Measurements from ENCODE around the gene ACP2.
"Not testable (repeated sequence)": the region's sequence is repeated elsewhere in the genome, so short reads cannot be mapped to it uniquely, and the experiment has no call there.

ACP2 gene

GRCh38 chr11:47204637-47204989 is 44.0 kb downstream of the ACP2 start:
- DNase-seq (ENCODE audit: low read depth in 2 of 2), result no peak

DNA sequence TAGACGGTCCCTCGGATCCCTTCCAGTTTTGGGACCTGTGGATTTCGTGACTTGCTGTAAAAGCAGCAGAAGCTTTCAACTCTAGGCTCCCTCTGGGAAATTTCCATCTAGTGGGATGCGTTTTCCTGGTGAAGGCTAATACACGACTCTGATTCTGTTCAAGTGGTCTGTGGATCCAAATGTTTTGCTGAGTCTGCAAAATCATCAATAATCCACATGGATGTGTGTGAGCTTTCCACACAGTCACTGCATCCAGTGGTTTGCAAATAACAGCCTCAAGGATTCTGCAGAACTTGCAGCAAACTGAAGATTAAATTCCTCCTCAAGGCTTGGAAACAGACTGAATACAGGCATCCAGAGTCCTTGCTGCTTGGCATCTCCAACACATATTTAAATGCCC is 46.0 kb downstream of the ACP2 start:
- no peak for DNase-seq (ENCODE audit: low read depth in 2 of 2)

GRCh38 chr11:47201015-47201414 is 47.6 kb downstream of the ACP2 start:
- DNase-seq (ENCODE audit: low read depth in 2 of 2), result no peak

DNA sequence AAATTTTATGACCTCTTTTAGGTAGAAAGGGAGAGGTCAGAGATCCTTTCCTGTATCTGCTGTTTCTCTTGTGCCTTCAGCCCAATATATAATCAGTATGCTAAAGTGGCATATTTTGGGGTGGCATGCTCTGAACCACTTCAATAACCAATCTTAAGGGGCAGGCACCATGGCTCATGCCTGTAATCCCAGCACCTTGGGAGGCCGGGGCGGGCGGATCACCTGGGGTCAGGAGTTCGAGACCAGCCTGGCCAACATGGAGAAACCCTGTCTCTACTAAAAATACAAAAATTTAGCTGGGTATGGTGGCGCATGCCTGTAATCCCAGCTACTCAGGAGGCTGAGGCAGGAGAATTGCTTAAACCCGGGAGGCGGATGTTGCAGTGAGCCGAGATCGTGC is 50.5 kb downstream of the ACP2 start:
- DNase-seq (ENCODE audit: low read depth in 2 of 2), result not testable (repeated sequence)

GRCh38 chr11:47192111-47192510 is 56.5 kb downstream of the ACP2 start:
- no peak for DNase-seq (ENCODE audit: low read depth in 2 of 2)

DNA sequence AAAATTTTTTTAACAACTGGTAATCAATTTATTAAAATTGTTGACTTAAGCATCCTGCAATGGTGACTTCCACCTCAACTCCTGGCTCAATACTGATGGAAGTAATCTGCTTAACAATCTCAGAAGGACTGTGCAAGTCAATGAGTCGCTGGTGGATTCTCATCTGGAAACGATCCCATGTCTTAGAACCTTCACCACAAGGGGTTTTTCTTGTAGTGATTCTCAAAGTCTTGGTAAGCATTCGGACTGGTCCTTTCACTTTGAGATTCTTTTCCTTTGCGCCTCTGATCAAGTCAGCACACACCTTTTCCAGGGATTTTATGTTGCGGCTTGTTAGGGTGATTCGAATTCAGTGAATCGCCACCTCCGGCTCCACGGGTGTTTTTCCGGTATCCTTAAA is 57.5 kb downstream of the ACP2 start:
- not testable (repeated sequence) for DNase-seq (ENCODE audit: low read depth in 2 of 2)

Measured in stimulated activated CD8-positive, alpha-beta memory T cell treated with anti-CD3 and anti-CD28 coated beads, Interleukin-7, amount 100 ng/mL, for 1 hour (primary cell).